K562 (cell line): ENCODE data around the gene DNAJB11. TPM values are rescaled to one million over a fixed set of nuclear protein-coding genes. Genes with fewer than 3 reads are reported as not detected.

ENCODE experiments used
- CBX8 ChIP-seq: fragments of 200-600 bp; sonication (generic); IDR thresholded peaks from 2 replicates; pipeline ENCODE4 v1.6.1; 2012; ENCODE audit warnings: borderline replicate concordance, mixed run types, low read depth, mild to moderate bottlenecking, moderate library complexity, mixed read lengths, low read length, control low read depth, inconsistent platforms; ENCODE audit not compliant: poor library complexity, severe bottlenecking; ENCODE audit errors: extremely low read depth
- PTRF ChIP-seq: fragments of 450-650 bp; IDR thresholded peaks from 2 replicates; pipeline ENCODE4 v1.6.1; 2016; ENCODE audit warnings: mild to moderate bottlenecking, missing genetic modification characterization, missing compliant biosample characterization
- RBM15 ChIP-seq: fragments of 200-400 bp; formaldehyde crosslinking; IDR thresholded peaks from 2 replicates; pipeline ENCODE4 v1.6.1; 2018; ENCODE audit warnings: mild to moderate bottlenecking, low read length, moderate library complexity; ENCODE audit not compliant: insufficient read depth
- ZBTB11 ChIP-seq, 3 experiments: fragments of 200-800 bp in 1 of 3; fragments of 250-450 bp in 1 of 3; fragments of 450-650 bp in 1 of 3; sonication (Bioruptor Pico) in 1 of 3; sonication (Bioruptor generic) in 1 of 3; formaldehyde crosslinking in 1 of 3; IDR thresholded peaks; 2 replicates each; pipeline versions ENCODE4 v1.6.1 to v1.8.0; 2016 to 2022; ENCODE audit warnings: mild to moderate bottlenecking in 2 of 3, missing genetic modification characterization in 2 of 3, missing compliant biosample characterization in 1 of 3, moderate library complexity in 1 of 3
- ZNF217 ChIP-seq: sonication (generic); formaldehyde crosslinking; IDR thresholded peaks from 2 replicates; pipeline ENCODE4 v1.8.0; 2022; ENCODE audit warnings: mild to moderate bottlenecking, missing genetic modification reagents
- ZNF561 ChIP-seq: fragments of 450-650 bp; formaldehyde crosslinking; conservative IDR thresholded peaks from 2 replicates; pipeline ENCODE4 v1.4.0; 2020; ENCODE audit warnings: mild to moderate bottlenecking, moderate library complexity
- ZNF57 ChIP-seq: fragments of 450-650 bp; formaldehyde crosslinking; IDR thresholded peaks from 2 replicates; pipeline ENCODE4 v1.4.0; 2020; ENCODE audit warnings: mild to moderate bottlenecking, moderate library complexity
- polyA plus RNA-seq, 8 experiments: library from polyadenylated mRNA; depleted of rRNA in 4 of 8; stranded (reverse) in 5 of 8; unstranded in 3 of 8; fragments of >200 nt; fragmentation: Nextera tagmentation in 2 of 8; fragmentation: Illumina TruSeq in 1 of 8; extraction: Ambion mirVana in 2 of 8; extraction: Trizol in 1 of 8; gene quantifications; 2 replicates each; pipeline versions ENCODE4 v1.2.1 to v1.2.3, GENCODE V29; 2011 to 2014; ENCODE audit warnings: inconsistent platforms in 1 of 8, missing spikeins in 1 of 8
- total RNA-seq, 7 experiments: library from RNA; depleted of rRNA in 6 of 7; stranded (reverse); fragments of >200 nt in 6 of 7; fragmentation: Illumina TruSeq in 2 of 7; extraction: Trizol in 2 of 7; gene quantifications; 2 replicates each; pipeline versions ENCODE4 v1.2.1 to v1.2.3, GENCODE V29; 2011 to 2021; ENCODE audit warnings: low replicate concordance in 1 of 7
- TF ChIP-seq, protein P1 (sequence below): sonication (generic); formaldehyde crosslinking; IDR thresholded peaks from 2 replicates; pipeline ENCODE4 v1.9.0; 2022; ENCODE audit warnings: mild to moderate bottlenecking, missing genetic modification reagents
- TF ChIP-seq, protein P2 (sequence below): sonication (generic); formaldehyde crosslinking; IDR thresholded peaks from 2 replicates; pipeline ENCODE4 v1.5.0; 2020; ENCODE audit warnings: missing genetic modification reagents

DNAJB11 gene
- total and polyA plus RNA-seq, 9 of the 15 experiments (the other 6 are each of a cell fraction or from before 2014, with no cell fraction given) = 14.8 to 74.7 (median 63.8) TPM

GRCh38 chr3:186523022-186523421 is 47.5 kb upstream of the DNAJB11 start (continued):
- TF ChIP-seq, protein P1, sequence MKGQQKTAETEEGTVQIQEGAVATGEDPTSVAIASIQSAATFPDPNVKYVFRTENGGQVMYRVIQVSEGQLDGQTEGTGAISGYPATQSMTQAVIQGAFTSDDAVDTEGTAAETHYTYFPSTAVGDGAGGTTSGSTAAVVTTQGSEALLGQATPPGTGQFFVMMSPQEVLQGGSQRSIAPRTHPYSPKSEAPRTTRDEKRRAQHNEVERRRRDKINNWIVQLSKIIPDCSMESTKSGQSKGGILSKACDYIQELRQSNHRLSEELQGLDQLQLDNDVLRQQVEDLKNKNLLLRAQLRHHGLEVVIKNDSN = peak; percentile 86
- TF ChIP-seq ZNF217 (no peak), PTRF (tag) (no peak), ZBTB11 (CRISPR knock-in tag; IDR thresholded peaks at IDR 0.05) (no peak), RBM15 (no peak), CBX8 (no peak), ZNF561 (no peak), ZNF57 (CRISPR knock-in tag) (no peak)
- TF ChIP-seq, protein P2, sequence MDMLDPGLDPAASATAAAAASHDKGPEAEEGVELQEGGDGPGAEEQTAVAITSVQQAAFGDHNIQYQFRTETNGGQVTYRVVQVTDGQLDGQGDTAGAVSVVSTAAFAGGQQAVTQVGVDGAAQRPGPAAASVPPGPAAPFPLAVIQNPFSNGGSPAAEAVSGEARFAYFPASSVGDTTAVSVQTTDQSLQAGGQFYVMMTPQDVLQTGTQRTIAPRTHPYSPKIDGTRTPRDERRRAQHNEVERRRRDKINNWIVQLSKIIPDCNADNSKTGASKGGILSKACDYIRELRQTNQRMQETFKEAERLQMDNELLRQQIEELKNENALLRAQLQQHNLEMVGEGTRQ = peak; percentile 81
